Measurements from ENCODE around the gene ABCD4.

GRCh38 chr14:74348241-74348734 lies 45.6 kb upstream of the ABCD4 start, which contains the start of gene VRTN:
- TF ChIP-seq CTCF (conservative IDR thresholded peaks at IDR 0.05 in 1 of 2, IDR thresholded peaks at IDR 0.05 in 1 of 2; ENCODE audit: extremely low read depth in 1 of 2, insufficient read depth in 1 of 2, low read depth in 1 of 2, low read length in 2 of 2) (no peak), EZH2 (IDR thresholded peaks at IDR 0.05; ENCODE audit: borderline replicate concordance, low read length) (no peak)

Data from mammary epithelial cell (primary cell).